Stimulated activated CD4-positive, alpha-beta T cell treated with anti-CD3 and anti-CD28 coated beads, Interleukin-2, amount 100 ng/mL, for 4 hours (primary cell): ENCODE data around the gene ZNF197.
"Not testable (repeated sequence)": the region's sequence is repeated elsewhere in the genome, so short reads cannot be mapped to it uniquely, and the experiment has no call there.

ENCODE experiments used
- DNase-seq: peaks from one replicate; pipeline ENCODE4 v3.0.0-alpha.2; 2020; ENCODE audit warnings: low read depth

Gene ZNF197

GRCh38 chr3:44624749-44625480 is at the start of gene ZNF197:
ZNF197 (plus strand) TSS chr3:44625036; CDS start chr3:44629155, 4,119 bp downstream.
- DNase-seq, result peak; percentile 33

- no peak for DNase-seq
Observed at GRCh38 chr3:44576613-44577012, 48.2 kb upstream of the ZNF197 start.

GRCh38 chr3:44577354-44577952 is 47.4 kb upstream of the ZNF197 start:
- DNase-seq, result not testable (repeated sequence)

- DNase-seq, result not testable (repeated sequence)
Observed at GRCh38 chr3:44578316-44578715, 46.5 kb upstream of the ZNF197 start.

GRCh38 chr3:44578924-44579515 is 45.8 kb upstream of the ZNF197 start:
- DNase-seq, result not testable (repeated sequence)

- not testable (repeated sequence) for DNase-seq
Observed at GRCh38 chr3:44579749-44580148, 45.1 kb upstream of the ZNF197 start.

- DNase-seq, result not testable (repeated sequence)
Observed at GRCh38 chr3:44580971-44581370, 43.9 kb upstream of the ZNF197 start.

- no peak for DNase-seq
Observed at GRCh38 chr3:44584646-44585501, 40.0 kb upstream of the ZNF197 start, which contains the start of gene ZNF660. ZNF660 (plus strand) TSS chr3:44584964; CDS start chr3:44594194, 9,230 bp downstream.

GRCh38 chr3:44596621-44597020 is 28.2 kb upstream of the ZNF197 start:
- DNase-seq, result no peak

- DNase-seq, result no peak
Observed at GRCh38 chr3:44601749-44602148, 23.1 kb upstream of the ZNF197 start.

- no peak for DNase-seq
Observed at GRCh38 chr3:44612678-44613077, 12.2 kb upstream of the ZNF197 start.

GRCh38 chr3:44628716-44629115 is 3.9 kb downstream of the ZNF197 start:
- no peak for DNase-seq

GRCh38 chr3:44632193-44632592 is 7.4 kb downstream of the ZNF197 start:
- DNase-seq, result no peak

- no peak for DNase-seq
Observed at GRCh38 chr3:44642337-44642736, 17.5 kb downstream of the ZNF197 start.

- no peak for DNase-seq
Observed at GRCh38 chr3:44643024-44643423, 18.2 kb downstream of the ZNF197 start.

GRCh38 chr3:44647771-44648170 is 22.9 kb downstream of the ZNF197 start:
- no peak for DNase-seq

- no peak for DNase-seq
Observed at GRCh38 chr3:44648564-44649229, 23.9 kb downstream of the ZNF197 start, which contains the start of gene ZNF35. ZNF35 (plus strand) TSS chr3:44648732; CDS start chr3:44651068, 2,336 bp downstream.

GRCh38 chr3:44649709-44650108 is 24.9 kb downstream of the ZNF197 start:
- DNase-seq, result no peak

GRCh38 chr3:44654039-44654438 is 29.2 kb downstream of the ZNF197 start:
- DNase-seq, result no peak

- DNase-seq, result no peak
Observed at GRCh38 chr3:44659015-44659414, 34.2 kb downstream of the ZNF197 start.

GRCh38 chr3:44659434-44659833 is 34.6 kb downstream of the ZNF197 start:
- DNase-seq, result no peak

GRCh38 chr3:44661189-44661588 is 36.4 kb downstream of the ZNF197 start:
- DNase-seq, result no peak
